Glutamatergic neuron (in vitro differentiated cells): ENCODE data around the gene ZKSCAN3. TPM values are rescaled to one million over a fixed set of nuclear protein-coding genes. Genes with fewer than 3 reads are reported as not detected.

Experiments used
- DNase-seq: peaks from one replicate; pipeline ENCODE4 v3.0.0; 2022
- H3K27ac Mint-ChIP-seq: one replicate; pipeline ENCODE4 v1.8.0; 2020; ENCODE audit warnings: mild to moderate bottlenecking, mixed read lengths, inconsistent platforms; ENCODE audit not compliant: unreplicated experiment
- H3K27me3 Mint-ChIP-seq: one replicate; pipeline ENCODE4 v1.8.0; 2020; ENCODE audit warnings: mild to moderate bottlenecking, moderate library complexity, mixed read lengths, inconsistent platforms; ENCODE audit not compliant: unreplicated experiment
- H3K36me3 Mint-ChIP-seq: one replicate; pipeline ENCODE4 v1.8.0; 2020; ENCODE audit warnings: mild to moderate bottlenecking, mixed read lengths, inconsistent platforms; ENCODE audit not compliant: unreplicated experiment
- H3K4me1 Mint-ChIP-seq: one replicate; pipeline ENCODE4 v1.8.0; 2020; ENCODE audit warnings: mild to moderate bottlenecking, low read depth, mixed read lengths, inconsistent platforms; ENCODE audit not compliant: unreplicated experiment
- H3K4me3 Mint-ChIP-seq: one replicate; pipeline ENCODE4 v1.8.0; 2020; ENCODE audit warnings: mild to moderate bottlenecking, mixed read lengths, inconsistent platforms; ENCODE audit not compliant: unreplicated experiment
- H3K9me3 Mint-ChIP-seq: one replicate; pipeline ENCODE4 v1.8.0; 2020; ENCODE audit warnings: mild to moderate bottlenecking, moderate library complexity, mixed read lengths, inconsistent platforms; ENCODE audit not compliant: unreplicated experiment
- CTCF ChIP-seq: fragments of 200-600 bp; sonication (generic); IDR thresholded peaks from one replicate; pipeline ENCODE4 v1.5.0; 2021; ENCODE audit not compliant: partially characterized antibody, unreplicated experiment
- total RNA-seq: library from RNA; stranded (reverse); fragmentation: NEBNext Ultra II Directional; extraction: Animal tissue kit (Norgen Biotek cat#: 25700); gene quantifications from one replicate; pipeline ENCODE4 v1.2.1, GENCODE V29; 2021; ENCODE audit not compliant: unreplicated experiment

ZKSCAN3 gene
- total RNA-seq, 1 donor from 2014 or later: 16.0 TPM

GRCh38 chr6:28343898-28344677 is 5.7 kb upstream of the ZKSCAN3 start:
- Mint-ChIP-seq H3K27me3 (no peaks in the 10 kb centered on the region), H3K36me3 (no peaks in the 10 kb centered on the region), H3K27ac (no peak overlapping the region), H3K4me3 (no peak overlapping the region), H3K9me3 (no peaks in the 10 kb centered on the region), H3K4me1 (no peaks in the 10 kb centered on the region)
- no peak for DNase-seq
- TF ChIP-seq CTCF: no peak

GRCh38 chr6:28345201-28345600 is 4.5 kb upstream of the ZKSCAN3 start:
- Mint-ChIP-seq H3K4me1 (no peaks in the 10 kb centered on the region), H3K27me3 (peaks cover 2% of the 10 kb centered on the region), H3K4me3 (no peak overlapping the region), H3K27ac (no peak overlapping the region), H3K36me3 (no peaks in the 10 kb centered on the region), H3K9me3 (no peaks in the 10 kb centered on the region)
- no peak for DNase-seq
- TF ChIP-seq CTCF: no peak

- Mint-ChIP-seq H3K4me3 (no peak overlapping the region), H3K9me3 (no peaks in the 10 kb centered on the region), H3K4me1 (peaks cover 8% of the 10 kb centered on the region), H3K36me3 (no peaks in the 10 kb centered on the region), H3K27ac (no peak overlapping the region), H3K27me3 (peaks cover 2% of the 10 kb centered on the region)
- no peak for TF ChIP-seq CTCF
- DNase-seq: no peak
Measured at GRCh38 chr6:28347119-28347518, 2.6 kb upstream of the ZKSCAN3 start.

GRCh38 chr6:28349344-28349891 is 329 bp upstream of the ZKSCAN3 start:
- DNase-seq: no peak
- Mint-ChIP-seq H3K27me3 (peaks cover 2% of the 10 kb centered on the region), H3K4me1 (peaks cover 8% of the 10 kb centered on the region), H3K9me3 (no peaks in the 10 kb centered on the region), H3K27ac (peak overlapping the region; percentile 95), H3K36me3 (no peaks in the 10 kb centered on the region), H3K4me3 (peak overlapping the region; percentile 99)
- TF ChIP-seq CTCF: no peak

- TF ChIP-seq CTCF: no peak
- H3K9me3 Mint-ChIP-seq: no peaks in the 10 kb centered on the region
- DNase-seq: no peak
- H3K27ac Mint-ChIP-seq: no peak overlapping the region
- H3K27me3 Mint-ChIP-seq: peaks cover 2% of the 10 kb centered on the region
- no peaks in the 10 kb centered on the region for H3K36me3 Mint-ChIP-seq
- H3K4me3 Mint-ChIP-seq: peak overlapping the region; percentile 99
- H3K4me1 Mint-ChIP-seq: peaks cover 13% of the 10 kb centered on the region
Measured at GRCh38 chr6:28351087-28351486, 1.3 kb downstream of the ZKSCAN3 start.
